A673 (cell line): ENCODE data around the gene PSMB11. TPM values are rescaled to one million over a fixed set of nuclear protein-coding genes. Genes with fewer than 3 reads are reported as not detected.
A peak's percentile ranks its signal among the peaks of the same experiment; 100 is the strongest.

ENCODE experiments used
- BruUV-seq: library from RNA; stranded (reverse); fragments of 400-500 nt; replicated peaks from 2 replicates; lab custom pipeline; 2021; lab: Mats Ljungman, UMichigan
- CTCF ChIA-PET: fragments of 300-600 bp; sonication (Branson Sonifier 250); formaldehyde crosslinking; loops from one replicate; lab custom pipeline; 2022; ENCODE audit warnings: antibody characterized with exemption; lab: Charles Lee
- POLR2A ChIA-PET: fragments of 300-600 bp; sonication (Branson Sonifier 250); formaldehyde crosslinking; loops from one replicate; lab custom pipeline; 2022; ENCODE audit warnings: antibody characterized with exemption; ENCODE audit not compliant: low non-redundant PET; lab: Charles Lee
- DNase-seq: peaks from one replicate; pipeline ENCODE4 v3.0.0-alpha.2; 2015; ENCODE audit warnings: low spot score
- H3K27ac ChIP-seq: fragments of 200-600 bp; sonication (generic); 2 replicates; pipeline ENCODE4 v1.5.1; 2016; ENCODE audit warnings: mixed run types, low read depth, mild to moderate bottlenecking, mixed read lengths, antibody characterized with exemption, low read length; ENCODE audit not compliant: poor library complexity, severe bottlenecking
- H3K27me3 ChIP-seq: fragments of 200-600 bp; sonication (generic); replicated peaks from 2 replicates; pipeline ENCODE4 v1.6.1; 2017; ENCODE audit warnings: mixed run types, low read depth, mild to moderate bottlenecking, mixed read lengths, antibody characterized with exemption, low read length; ENCODE audit not compliant: insufficient read depth, poor library complexity
- H3K36me3 ChIP-seq: fragments of 200-600 bp; sonication (generic); 2 replicates; pipeline ENCODE4 v1.6.1; 2016; ENCODE audit warnings: mixed run types, mild to moderate bottlenecking, mixed read lengths, antibody characterized with exemption, low read length; ENCODE audit not compliant: insufficient read depth, poor library complexity, severe bottlenecking
- H3K4me1 ChIP-seq: fragments of 200-600 bp; sonication (generic); 2 replicates; pipeline ENCODE4 v1.6.1; 2017; ENCODE audit warnings: mixed run types, mild to moderate bottlenecking, mixed read lengths, antibody characterized with exemption, low read length; ENCODE audit not compliant: insufficient read depth, poor library complexity, severe bottlenecking
- H3K4me3 ChIP-seq: fragments of 200-600 bp; sonication (generic); 2 replicates; pipeline ENCODE4 v1.5.1; 2016; ENCODE audit warnings: low read depth, mixed run types, mild to moderate bottlenecking, mixed read lengths, low read length; ENCODE audit not compliant: poor library complexity, severe bottlenecking
- H3K9me3 ChIP-seq: fragments of 200-600 bp; sonication (generic); 2 replicates; pipeline ENCODE4 v1.6.1; 2016; ENCODE audit warnings: mixed run types, low read depth, mild to moderate bottlenecking, mixed read lengths, antibody characterized with exemption, low read length; ENCODE audit not compliant: poor library complexity, severe bottlenecking
- CTCF ChIP-seq: fragments of 300-800, 200-600 bp; sonication (generic); conservative IDR thresholded peaks from 2 replicates; pipeline ENCODE4 v1.5.1; 2017; ENCODE audit warnings: low read depth, mild to moderate bottlenecking, antibody characterized with exemption, low read length, moderate library complexity, mixed read lengths
- EZH2 ChIP-seq: fragments of 200-600 bp; sonication (generic); IDR thresholded peaks from 2 replicates; pipeline ENCODE4 v1.6.1; 2017; ENCODE audit warnings: borderline replicate concordance, low read depth, mild to moderate bottlenecking, mixed read lengths, antibody characterized with exemption, low read length; ENCODE audit not compliant: poor library complexity, severe bottlenecking
- intact Hi-C: fragments of 100-400 bp; cut with micrococcal nuclease; formaldehyde crosslinking; loops from one replicate; pipeline ENCODE4 v1.10.0; 2022; ENCODE audit not compliant: unreplicated experiment
- total RNA-seq: library from RNA; stranded (reverse); gene quantifications from 2 replicates; pipeline ENCODE4 v1.2.3, GENCODE V29; 2021

PSMB11 gene
- total RNA-seq, 1 experiment from 2014 or later = not detected

GRCh38 chr14:23068789-23069412, 26.9 kb downstream of the PSMB11 start:
- peaks cover 73% of the 10 kb centered on the region for H3K36me3 ChIP-seq
- CTCF ChIA-PET = interaction anchor here (0.5 to 1.9 kb wide), 27 partner anchors 9 to 508 kb away, joined by 3 to 26 read pairs (median 5); partner anchors contain the start of genes ACIN1, AJUBA, BCL2L2 and C14orf119
- H3K27ac ChIP-seq = peak overlapping the region; percentile 57
- intact Hi-C loops = no loop called here
- POLR2A ChIA-PET = interaction anchor here (0.5 kb wide), 1 partner anchor 91 kb away, joined by 3 read pairs; no protein-coding TSS in a partner anchor
- peak; percentile 95 for DNase-seq
- no peaks in the 10 kb centered on the region for H3K9me3 ChIP-seq
- H3K27me3 ChIP-seq = no peaks in the 10 kb centered on the region
- H3K4me3 ChIP-seq = peak overlapping the region; percentile 5
- TF ChIP-seq EZH2 = no peak
- TF ChIP-seq CTCF = peak; percentile 100
- H3K4me1 ChIP-seq = peaks cover 38% of the 10 kb centered on the region
- no TSS peak for BruUV-seq

GRCh38 chr14:23069413-23069806, 27.4 kb downstream of the PSMB11 start:
- H3K4me3 ChIP-seq = no peak overlapping the region
- intact Hi-C loops = no loop called here
- CTCF ChIA-PET = interaction anchor here (0.5 to 1.9 kb wide), 21 partner anchors 8 to 509 kb away, joined by 3 to 26 read pairs (median 6); partner anchors contain the start of genes ACIN1, AJUBA, C14orf119 and CDH24
- POLR2A ChIA-PET = no interaction called here
- BruUV-seq = no TSS peak
- H3K27me3 ChIP-seq = no peaks in the 10 kb centered on the region
- TF ChIP-seq CTCF = no peak
- TF ChIP-seq EZH2 = no peak
- peak overlapping the region; percentile 57 for H3K27ac ChIP-seq
- DNase-seq = no peak
- H3K4me1 ChIP-seq = peaks cover 38% of the 10 kb centered on the region
- peaks cover 71% of the 10 kb centered on the region for H3K36me3 ChIP-seq
- H3K9me3 ChIP-seq = no peaks in the 10 kb centered on the region

GRCh38 chr14:23070262-23071129, 28.5 kb downstream of the PSMB11 start:
- Histone ChIP-seq H3K9me3 (no peaks in the 10 kb centered on the region), H3K36me3 (peaks cover 71% of the 10 kb centered on the region), H3K4me3 (peak overlapping the region; percentile 86), H3K4me1 (peaks cover 38% of the 10 kb centered on the region), H3K27me3 (no peaks in the 10 kb centered on the region), H3K27ac (peak overlapping the region; percentile 90)
- no TSS peak for BruUV-seq
- CTCF ChIA-PET = interaction anchor here (0.5 to 1.5 kb wide), 6 partner anchors 10 to 237 kb away, joined by 3 to 7 read pairs (median 4); partner anchors contain the start of genes ACIN1 and C14orf119
- DNase-seq = no peak
- intact Hi-C loops = no loop called here
- POLR2A ChIA-PET = no interaction called here
- no peak for TF ChIP-seq CTCF
- TF ChIP-seq EZH2 = no peak
